NOMO-1 (cell line): Measurements from ENCODE around the gene TMEM18.

ENCODE experiments used
- DNase-seq, 2 experiments: peaks; one replicate each; lab custom pipeline; 2025; ENCODE audit not compliant: unreplicated experiment in 2 of 2; lab: John Stamatoyannopoulos, UW

The TMEM18 gene

DNA sequence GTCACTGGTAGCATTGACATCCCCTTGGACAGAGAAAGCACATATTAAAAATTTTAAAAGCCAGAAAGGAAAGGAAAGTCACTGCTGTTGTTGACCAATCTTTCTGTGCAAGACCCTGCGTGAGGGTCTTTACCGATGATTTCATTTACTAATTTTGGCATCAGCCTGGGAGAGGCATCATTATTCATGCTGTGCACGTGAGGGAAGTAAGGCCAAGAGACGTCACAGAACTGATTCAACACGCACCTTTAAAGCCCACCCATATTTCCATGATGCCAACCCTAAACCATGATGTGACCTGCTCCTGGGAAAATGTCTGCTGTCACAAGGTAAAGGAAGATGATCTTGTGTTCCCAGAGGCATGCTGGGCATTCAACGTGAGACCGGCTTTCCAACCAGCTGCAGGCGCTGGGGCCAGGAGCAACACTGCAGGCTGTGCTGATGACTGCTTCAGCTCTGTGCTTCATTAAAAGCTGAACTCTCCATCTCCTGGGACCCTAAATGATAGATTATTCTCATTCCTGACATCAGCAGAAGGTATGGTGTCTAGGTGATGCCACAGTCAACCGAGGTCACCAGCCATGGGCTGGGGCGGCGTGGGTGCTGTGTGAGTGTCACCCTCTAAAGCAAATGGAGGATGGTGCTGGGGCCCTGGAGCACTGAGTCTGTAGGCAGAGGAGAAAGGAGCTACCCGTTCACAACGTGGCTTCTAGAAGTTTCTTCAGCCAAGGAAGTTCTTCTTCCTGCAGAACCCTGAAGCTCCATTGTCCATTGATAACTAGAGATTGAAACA, 53.9 kb downstream of the TMEM18 start:
- DNase-seq: no peak

DNA sequence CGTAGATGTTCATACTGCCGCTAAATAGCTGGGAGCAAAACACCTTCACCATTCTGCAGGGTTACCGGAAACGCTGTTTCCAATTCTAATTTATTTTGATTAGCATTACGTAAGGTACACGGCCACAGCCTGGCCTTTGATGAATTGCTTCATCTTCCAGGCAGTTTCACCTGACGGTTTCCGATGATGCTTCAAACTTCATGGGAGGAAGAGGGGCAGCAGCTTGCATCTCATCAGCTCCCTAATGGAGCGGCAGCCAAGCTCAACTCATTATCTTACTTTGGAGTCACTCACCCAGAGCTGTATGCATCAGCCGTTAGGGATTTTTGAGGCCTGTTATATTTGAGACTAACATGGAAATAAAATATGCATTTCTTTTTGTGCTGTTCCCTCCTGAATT, 54.8 kb downstream of the TMEM18 start:
- DNase-seq: no peak

DNA sequence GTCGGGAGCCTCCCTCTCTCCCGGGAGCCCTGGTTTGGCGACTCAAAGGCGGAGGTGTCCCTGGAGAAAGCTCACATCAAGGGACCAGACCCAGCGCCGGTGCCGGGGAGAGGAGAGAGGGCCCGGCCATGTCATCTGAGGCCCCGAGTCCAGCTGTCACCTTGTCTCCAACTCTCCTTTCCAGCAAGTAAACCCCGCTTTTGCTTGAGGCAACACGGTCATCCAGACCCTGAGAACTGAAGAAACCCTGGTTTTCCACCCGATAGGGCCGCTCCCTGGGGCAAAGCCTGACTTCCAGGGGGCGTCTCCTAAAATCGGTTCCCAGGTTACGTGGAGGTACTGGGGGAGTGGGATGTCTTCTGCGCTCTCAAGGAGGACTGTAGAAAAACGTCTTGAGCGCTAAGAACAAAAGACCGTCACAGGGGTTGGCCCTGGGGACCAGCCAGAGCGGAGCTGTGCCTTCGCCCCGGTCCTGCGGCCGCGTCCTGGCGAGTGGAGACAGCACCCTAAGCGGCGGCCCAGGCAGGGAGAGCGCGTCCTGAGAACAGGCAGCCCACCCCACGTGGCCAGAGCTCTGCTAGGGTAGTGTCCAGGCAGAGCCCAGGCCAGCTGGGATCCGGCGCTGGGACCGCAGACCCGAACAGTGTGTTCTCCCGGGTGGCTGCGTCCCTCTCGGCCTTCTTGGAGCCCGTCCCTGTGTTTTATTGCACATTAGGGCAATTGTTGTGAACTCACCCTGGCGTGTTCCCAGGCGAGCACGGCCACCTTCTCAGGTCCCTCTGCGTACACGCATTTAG, 55.7 kb downstream of the TMEM18 start:
- no peak for DNase-seq

DNA sequence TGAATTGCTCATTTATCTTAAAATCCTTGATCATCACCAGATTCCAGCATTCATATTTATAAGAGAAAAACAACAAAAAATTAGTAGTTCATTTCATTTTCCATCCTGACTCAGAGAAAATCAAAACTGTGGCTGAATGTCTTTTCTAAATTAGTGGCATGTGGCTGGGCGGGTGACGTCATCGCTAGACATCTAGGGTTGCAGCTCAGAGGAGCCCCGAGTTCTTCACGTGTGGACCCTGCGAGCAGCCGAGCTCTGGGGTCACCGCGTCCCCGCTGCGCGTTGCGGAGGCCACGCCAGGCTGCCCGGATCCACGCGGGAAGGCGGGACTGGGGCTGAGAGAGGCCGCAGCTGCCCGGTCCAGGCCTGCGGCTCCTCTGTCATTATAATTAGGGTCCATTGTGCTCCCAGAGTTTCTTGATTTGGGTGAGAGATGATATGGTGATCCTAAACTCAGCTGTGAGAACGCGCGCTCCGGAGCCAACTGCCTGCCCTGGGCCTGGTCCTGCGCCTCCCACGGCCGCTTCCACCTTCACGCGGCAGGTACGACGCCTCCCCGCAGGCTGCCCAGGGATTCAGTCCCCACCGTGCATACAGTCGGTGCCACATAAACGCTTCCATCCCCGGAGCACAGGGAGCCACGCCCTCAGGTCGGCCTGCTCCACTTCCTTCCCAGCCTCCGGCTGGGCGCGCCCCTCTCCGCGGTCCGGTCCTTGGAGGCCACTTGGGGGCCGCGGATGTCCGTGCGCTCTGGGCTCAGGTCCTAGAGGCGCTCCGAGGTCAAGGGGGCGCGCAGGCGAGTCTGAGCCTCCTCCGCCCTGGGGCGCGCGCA, 56.5 kb downstream of the TMEM18 start:
- no peak for DNase-seq

DNA sequence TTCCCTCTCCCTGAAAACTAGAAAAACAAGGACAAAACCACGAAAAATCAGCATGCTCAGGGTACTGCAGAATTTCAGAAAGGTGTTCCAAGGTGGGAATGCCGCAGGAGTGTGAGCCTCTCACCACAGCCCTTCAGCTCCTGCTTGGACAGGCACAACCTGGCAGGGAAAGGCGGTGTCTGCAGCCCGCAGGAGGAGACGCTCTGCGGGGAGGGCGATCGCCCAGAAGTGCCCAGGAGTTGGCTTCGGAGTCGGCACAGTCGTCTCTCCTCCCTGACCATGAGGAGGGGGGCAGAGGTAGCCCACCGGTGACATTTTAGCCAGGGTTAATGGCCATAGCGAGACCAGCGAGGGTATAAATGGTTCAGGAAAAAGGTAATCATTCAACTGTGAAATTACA, 57.2 kb downstream of the TMEM18 start:
- no peak for DNase-seq

DNA sequence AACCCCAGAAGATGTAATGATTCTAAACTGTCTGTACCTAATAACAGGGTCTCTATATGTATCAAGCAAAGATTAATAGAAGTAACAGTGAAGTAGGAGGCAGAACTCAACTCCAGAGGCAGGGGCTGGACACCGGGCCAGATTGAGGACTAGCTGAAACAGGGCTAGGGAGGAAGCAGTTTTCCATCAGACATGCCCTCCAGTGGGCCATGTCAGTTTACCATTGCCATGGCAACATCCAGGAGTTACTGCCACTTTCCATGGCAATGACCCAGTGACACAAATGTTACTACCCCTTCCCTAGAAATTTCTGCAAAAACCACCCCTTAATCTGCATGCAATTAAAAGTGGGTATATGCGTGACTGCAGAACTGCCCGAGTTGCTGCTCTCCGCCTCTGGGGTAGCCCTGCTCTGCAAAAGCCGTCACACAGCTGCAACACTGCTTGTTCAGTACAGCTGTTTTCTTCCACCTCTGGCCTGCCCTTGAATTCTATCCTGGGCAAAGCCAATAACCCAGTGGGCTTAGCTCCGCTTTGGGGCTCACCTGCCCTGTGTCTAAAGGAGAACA, 58.7 kb downstream of the TMEM18 start:
- no peak for DNase-seq

DNA sequence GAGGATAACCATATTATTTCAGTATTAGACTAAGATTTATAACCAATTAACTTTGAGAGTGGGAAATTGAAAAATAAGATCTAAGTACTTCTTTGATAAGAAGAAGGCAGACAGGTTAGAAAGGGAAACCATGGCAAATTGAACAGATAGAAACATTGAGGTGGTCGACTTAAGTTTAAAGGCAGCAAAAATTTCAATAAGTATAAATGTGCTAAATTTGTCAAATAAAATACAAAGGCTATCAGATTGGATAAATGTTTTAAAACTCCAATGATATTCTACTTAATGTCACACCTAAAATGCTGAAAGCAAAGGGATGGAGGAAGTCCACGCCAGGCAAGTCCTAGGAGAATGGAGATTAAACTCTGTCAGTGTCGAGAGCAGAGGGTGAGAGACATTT, 59.2 kb downstream of the TMEM18 start:
- DNase-seq: no peak
